Thyroid gland (tissue), 4 donors: Measurements from ENCODE around the gene COX7A2. TPM values are rescaled to one million over a fixed set of nuclear protein-coding genes. Genes with fewer than 3 reads are reported as not detected.

Experiments
- DNase-seq, 2 donors: peaks; one replicate each; pipeline ENCODE4 v3.0.0-alpha.2; 2019
- H3K27ac ChIP-seq, 3 donors: fragments of 200-600 bp; sonication (generic); 1 replicate in 2 of 3; 2 replicates in 1 of 3; pipeline ENCODE4 v1.5.1; 2016 to 2019; ENCODE audit warnings: mild to moderate bottlenecking in 1 of 3, moderate library complexity in 1 of 3
- H3K27me3 ChIP-seq: fragments of 200-600 bp; sonication (generic); one replicate; pipeline ENCODE4 v1.5.1; 2019
- H3K36me3 ChIP-seq, 2 donors: fragments of 200-600 bp; sonication (generic); one replicate each; pipeline ENCODE4 v1.5.1; 2016 to 2019
- H3K4me1 ChIP-seq, 2 donors: fragments of 200-600 bp; sonication (generic); one replicate each; pipeline ENCODE4 v1.5.1; 2017 to 2019
- H3K4me3 ChIP-seq, 3 donors: fragments of 200-600 bp; sonication (generic); replicated peaks in 1 of 3; 1 replicate in 2 of 3; 2 replicates in 1 of 3; pipeline ENCODE4 v1.5.1; 2016; ENCODE audit warnings: mild to moderate bottlenecking in 1 of 3
- H3K9me3 ChIP-seq: fragments of 200-600 bp; sonication (generic); one replicate; pipeline ENCODE4 v1.5.1; 2017
- CTCF ChIP-seq, 6 experiments: fragments of 200-600 bp in 3 of 6; fragments of 450-650 bp in 3 of 6; sonication (generic) in 3 of 6; IDR thresholded peaks; one replicate each; pipeline ENCODE4 v1.5.1; 2016 to 2019; ENCODE audit warnings: antibody characterized with exemption in 6 of 6, mild to moderate bottlenecking in 2 of 6, inconsistent platforms in 1 of 6, moderate library complexity in 1 of 6
- POLR2A ChIP-seq, 2 donors: fragments of 450-650 bp; IDR thresholded peaks; one replicate each; pipeline ENCODE4 v1.6.1; 2017; ENCODE audit warnings: antibody characterized with exemption in 2 of 2, mild to moderate bottlenecking in 2 of 2, moderate library complexity in 1 of 2
- WGBS, 2 donors: methylation state at CpG; one replicate each; pipeline ENCODE4 v1.1.5; 2017; 5-methylcytosine and 5-hydroxymethylcytosine counted together
- intact Hi-C: fragments of 100-400 bp; cut with DNase I; formaldehyde crosslinking; loops from one replicate; pipeline ENCODE4 v1.15.1; 2023
- total RNA-seq, 4 donors: library from RNA; depleted of rRNA; stranded (reverse); fragments of >200 nt; gene quantifications; one replicate each; pipeline ENCODE4 v1.2.3, GENCODE V29; 2016

Gene COX7A2
- total RNA-seq, 4 donors from 2014 or later, result 136 to 578 (median 341) TPM

- Histone ChIP-seq H3K27ac (no peak overlapping the region), H3K36me3 (peaks cover 8 to 9% of the 10 kb centered on the region in 2 donors), H3K27me3 (no peaks in the 10 kb centered on the region), H3K9me3 (no peaks in the 10 kb centered on the region), H3K4me1 (peaks cover 3 to 7% of the 10 kb centered on the region in 2 donors), H3K4me3 (no peak overlapping the region)
- TF ChIP-seq POLR2A (IDR thresholded peaks at IDR 0.05), result no peak
- TF ChIP-seq CTCF (IDR thresholded peaks at IDR 0.05), result no peak
- no peak for DNase-seq
- intact Hi-C loops, result loop anchor here (10.0 kb wide), 1 partner anchor 264 kb away; no protein-coding TSS in a partner anchor
- WGBS, 2 donors, result 91 to 100% methylated on average over 1 of the region's 1 CpG
These were observed 17.7 kb upstream of the COX7A2 start for GRCh38 chr6:75261299-75261698.

GRCh38 chr6:75257343-75258087, 13.9 kb upstream of the COX7A2 start:
- intact Hi-C loops, result no loop called here
- peaks cover 7 to 12% of the 10 kb centered on the region in 2 donors for H3K36me3 ChIP-seq
- 97 to 100% methylated on average over 1 of the region's 1 CpG for WGBS, 2 donors
- no peak for TF ChIP-seq CTCF (IDR thresholded peaks at IDR 0.05)
- no peak for TF ChIP-seq POLR2A (IDR thresholded peaks at IDR 0.05)
- H3K27me3 ChIP-seq, result no peaks in the 10 kb centered on the region
- DNase-seq, result no peak
- peaks cover 0 to 7% of the 10 kb centered on the region in 2 donors for H3K4me1 ChIP-seq
- H3K9me3 ChIP-seq, result no peaks in the 10 kb centered on the region
- no peak overlapping the region for H3K4me3 ChIP-seq
- no peak overlapping the region for H3K27ac ChIP-seq

- no peak overlapping the region for H3K4me3 ChIP-seq
- H3K9me3 ChIP-seq, result no peaks in the 10 kb centered on the region
- H3K27me3 ChIP-seq, result no peaks in the 10 kb centered on the region
- TF ChIP-seq CTCF (IDR thresholded peaks at IDR 0.05) (no peak), POLR2A (IDR thresholded peaks at IDR 0.05) (no peak)
- intact Hi-C loops, result no loop called here
- no peak for DNase-seq
- no peak overlapping the region for H3K27ac ChIP-seq
- no peaks in the 10 kb centered on the region for H3K4me1 ChIP-seq
- 87 to 90% methylated on average over 2 of the region's 2 CpGs for WGBS, 2 donors
- peaks cover 3 to 4% of the 10 kb centered on the region in 2 donors for H3K36me3 ChIP-seq
These were observed 7.0 kb upstream of the COX7A2 start for GRCh38 chr6:75250552-75250951.

GRCh38 chr6:75249837-75250236, 6.2 kb upstream of the COX7A2 start:
- no peak overlapping the region for H3K4me3 ChIP-seq
- intact Hi-C loops, result no loop called here
- peaks cover 0 to 3% of the 10 kb centered on the region in 2 donors for H3K36me3 ChIP-seq
- TF ChIP-seq CTCF (IDR thresholded peaks at IDR 0.05), result no peak
- no peak for TF ChIP-seq POLR2A (IDR thresholded peaks at IDR 0.05)
- no peaks in the 10 kb centered on the region for H3K27me3 ChIP-seq
- DNase-seq, result no peak
- no peaks in the 10 kb centered on the region for H3K4me1 ChIP-seq
- no peak overlapping the region for H3K27ac ChIP-seq
- no peaks in the 10 kb centered on the region for H3K9me3 ChIP-seq

GRCh38 chr6:75246386-75246785, 2.8 kb upstream of the COX7A2 start:
- no peaks in the 10 kb centered on the region for H3K36me3 ChIP-seq
- H3K4me1 ChIP-seq, result peaks cover 15 to 19% of the 10 kb centered on the region in 2 donors
- no peak overlapping the region for H3K27ac ChIP-seq
- TF ChIP-seq POLR2A (IDR thresholded peaks at IDR 0.05) (no peak), CTCF (IDR thresholded peaks at IDR 0.05) (no peak)
- no peak overlapping the region for H3K4me3 ChIP-seq
- no peaks in the 10 kb centered on the region for H3K27me3 ChIP-seq
- no peak for DNase-seq
- intact Hi-C loops, result no loop called here
- WGBS, 2 donors, result 59 to 60% methylated on average over 2 of the region's 2 CpGs
- no peaks in the 10 kb centered on the region for H3K9me3 ChIP-seq
